Panc1 (cell line): ENCODE measurements around the gene DAZAP1. TPM values are rescaled to one million over a fixed set of nuclear protein-coding genes. Genes with fewer than 3 reads are reported as not detected.

ENCODE experiments used
- ATAC-seq: fragments of 200-7000 bp; cut with Tn5 transposase; 2 replicates; pipeline ENCODE4 v1.9.1; 2020; ENCODE audit warnings: mild to moderate bottlenecking, moderate library complexity
- BruUV-seq: library from RNA; stranded (reverse); fragments of 400-500 nt; replicated peaks from 2 replicates; lab custom pipeline; 2021; lab: Mats Ljungman, UMichigan
- CTCF ChIA-PET: fragments of 300-600 bp; sonication (Branson Sonifier 250); formaldehyde crosslinking; loops from one replicate; lab custom pipeline; 2022; ENCODE audit warnings: antibody characterized with exemption; lab: Charles Lee
- POLR2A ChIA-PET: fragments of 300-600 bp; sonication (Branson Sonifier 250); formaldehyde crosslinking; loops from one replicate; lab custom pipeline; 2022; ENCODE audit warnings: antibody characterized with exemption; lab: Charles Lee
- DNase-seq: peaks from one replicate; pipeline ENCODE4 v3.0.0-alpha.2; 2010; ENCODE audit warnings: low read depth, low spot score
- H3K27ac ChIP-seq: 2 replicates; pipeline ENCODE4 v1.5.1; 2011; ENCODE audit warnings: mild to moderate bottlenecking, low read length, inconsistent platforms
- H3K27me3 ChIP-seq: fragments of 200-500 bp; sonication (Bioruptor generic); 2 replicates; pipeline ENCODE4 v1.6.0; 2014; ENCODE audit warnings: low read length, inconsistent platforms; ENCODE audit not compliant: control insufficient read depth, insufficient read depth
- H3K36me3 ChIP-seq: fragments of 200-500 bp; sonication (Bioruptor generic); 2 replicates; pipeline ENCODE4 v1.5.1; 2014; ENCODE audit warnings: inconsistent platforms, mild to moderate bottlenecking, low read length, moderate library complexity; ENCODE audit not compliant: control insufficient read depth, insufficient read depth
- H3K4me1 ChIP-seq: 2 replicates; pipeline ENCODE4 v1.5.1; 2011; ENCODE audit warnings: inconsistent platforms, mild to moderate bottlenecking, low read length, moderate library complexity; ENCODE audit not compliant: control insufficient read depth, insufficient read depth
- H3K4me3 ChIP-seq, 2 experiments: 2 replicates each; pipeline ENCODE4 v1.5.1; 2011 to 2012; ENCODE audit warnings: low read depth in 2 of 2, low read length in 2 of 2, mild to moderate bottlenecking in 2 of 2, inconsistent platforms in 1 of 2, moderate library complexity in 1 of 2
- H3K9me3 ChIP-seq: fragments of 200-500 bp; sonication (Bioruptor generic); 2 replicates; pipeline ENCODE4 v1.5.1; 2014; ENCODE audit warnings: low read depth, mild to moderate bottlenecking, inconsistent platforms, low read length, moderate library complexity; ENCODE audit not compliant: control insufficient read depth, insufficient read depth
- POLR2AphosphoS5 ChIP-seq: IDR thresholded peaks from 2 replicates; pipeline ENCODE4 v1.6.1; 2012; ENCODE audit warnings: mild to moderate bottlenecking, low read depth, low read length, moderate library complexity
- SIN3A ChIP-seq: IDR thresholded peaks from 2 replicates; pipeline ENCODE4 v1.6.1; 2012; ENCODE audit warnings: low read depth, mild to moderate bottlenecking, low read length, moderate library complexity, borderline replicate concordance; ENCODE audit not compliant: insufficient read depth
- TCF7L2 ChIP-seq: IDR thresholded peaks from 2 replicates; pipeline ENCODE4 v1.6.1; 2011; ENCODE audit warnings: mild to moderate bottlenecking, low read depth, low read length, inconsistent platforms
- in situ Hi-C: cut with HindIII; loops from 2 replicates; pipeline ENCODE4 v1.10.0; 2016; ENCODE audit warnings: low sequenced_read_pairs, low pct_unique_long_range_greater_than_20kb
- intact Hi-C: fragments of 100-400 bp; cut with micrococcal nuclease; formaldehyde crosslinking; loops from one replicate; pipeline ENCODE4 v1.10.0; 2022; ENCODE audit not compliant: unreplicated experiment
- total RNA-seq: library from RNA; stranded (reverse); gene quantifications from one replicate; pipeline ENCODE4 v1.2.1, GENCODE V29; 2021; ENCODE audit not compliant: unreplicated experiment
- TF ChIP-seq, protein P1 (sequence below), 2 experiments: IDR thresholded peaks; 2 replicates each; pipeline ENCODE4 v1.6.1; 2011 to 2012; ENCODE audit warnings: low read depth in 2 of 2, control low read depth in 1 of 2, low read length in 1 of 2, mild to moderate bottlenecking in 1 of 2, moderate library complexity in 1 of 2; ENCODE audit not compliant: insufficient read depth in 1 of 2
- TF ChIP-seq, protein P2 (sequence below): fragments of 450-650 bp; IDR thresholded peaks from 2 replicates; pipeline ENCODE4 v1.5.1; 2017; ENCODE audit warnings: mild to moderate bottlenecking

Gene DAZAP1
- total RNA-seq, 1 experiment from 2014 or later: 195 TPM

DNA sequence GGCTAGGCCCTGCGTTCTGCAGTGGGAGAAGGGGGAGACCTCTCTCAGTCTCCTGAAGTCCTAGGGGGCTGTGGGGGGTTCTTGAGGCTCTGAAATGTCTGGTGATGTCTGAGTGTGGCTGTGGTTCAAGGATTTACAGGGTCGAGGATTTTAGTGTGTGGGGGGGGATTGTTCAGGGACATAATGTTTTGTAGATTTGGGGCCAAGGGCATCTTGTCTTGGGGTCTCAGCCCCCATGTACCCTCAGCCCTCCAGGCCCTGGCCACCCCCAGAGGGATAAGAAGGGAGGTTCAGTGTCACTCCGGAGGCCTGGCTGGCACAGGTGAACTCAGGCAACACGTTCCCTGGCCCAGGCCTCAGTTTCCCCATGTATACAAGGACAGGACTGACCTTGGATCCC lies 40.1 kb downstream of the DAZAP1 start:
- TF ChIP-seq, protein P1, sequence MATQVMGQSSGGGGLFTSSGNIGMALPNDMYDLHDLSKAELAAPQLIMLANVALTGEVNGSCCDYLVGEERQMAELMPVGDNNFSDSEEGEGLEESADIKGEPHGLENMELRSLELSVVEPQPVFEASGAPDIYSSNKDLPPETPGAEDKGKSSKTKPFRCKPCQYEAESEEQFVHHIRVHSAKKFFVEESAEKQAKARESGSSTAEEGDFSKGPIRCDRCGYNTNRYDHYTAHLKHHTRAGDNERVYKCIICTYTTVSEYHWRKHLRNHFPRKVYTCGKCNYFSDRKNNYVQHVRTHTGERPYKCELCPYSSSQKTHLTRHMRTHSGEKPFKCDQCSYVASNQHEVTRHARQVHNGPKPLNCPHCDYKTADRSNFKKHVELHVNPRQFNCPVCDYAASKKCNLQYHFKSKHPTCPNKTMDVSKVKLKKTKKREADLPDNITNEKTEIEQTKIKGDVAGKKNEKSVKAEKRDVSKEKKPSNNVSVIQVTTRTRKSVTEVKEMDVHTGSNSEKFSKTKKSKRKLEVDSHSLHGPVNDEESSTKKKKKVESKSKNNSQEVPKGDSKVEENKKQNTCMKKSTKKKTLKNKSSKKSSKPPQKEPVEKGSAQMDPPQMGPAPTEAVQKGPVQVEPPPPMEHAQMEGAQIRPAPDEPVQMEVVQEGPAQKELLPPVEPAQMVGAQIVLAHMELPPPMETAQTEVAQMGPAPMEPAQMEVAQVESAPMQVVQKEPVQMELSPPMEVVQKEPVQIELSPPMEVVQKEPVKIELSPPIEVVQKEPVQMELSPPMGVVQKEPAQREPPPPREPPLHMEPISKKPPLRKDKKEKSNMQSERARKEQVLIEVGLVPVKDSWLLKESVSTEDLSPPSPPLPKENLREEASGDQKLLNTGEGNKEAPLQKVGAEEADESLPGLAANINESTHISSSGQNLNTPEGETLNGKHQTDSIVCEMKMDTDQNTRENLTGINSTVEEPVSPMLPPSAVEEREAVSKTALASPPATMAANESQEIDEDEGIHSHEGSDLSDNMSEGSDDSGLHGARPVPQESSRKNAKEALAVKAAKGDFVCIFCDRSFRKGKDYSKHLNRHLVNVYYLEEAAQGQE (IDR thresholded peaks at IDR 0.05; ENCODE audit: insufficient read depth in 1 of 2, low read depth in 2 of 2, low read length in 1 of 2): no peak
- TF ChIP-seq TCF7L2: no peak
- TF ChIP-seq POLR2AphosphoS5: no peak
- TF ChIP-seq, protein P2, sequence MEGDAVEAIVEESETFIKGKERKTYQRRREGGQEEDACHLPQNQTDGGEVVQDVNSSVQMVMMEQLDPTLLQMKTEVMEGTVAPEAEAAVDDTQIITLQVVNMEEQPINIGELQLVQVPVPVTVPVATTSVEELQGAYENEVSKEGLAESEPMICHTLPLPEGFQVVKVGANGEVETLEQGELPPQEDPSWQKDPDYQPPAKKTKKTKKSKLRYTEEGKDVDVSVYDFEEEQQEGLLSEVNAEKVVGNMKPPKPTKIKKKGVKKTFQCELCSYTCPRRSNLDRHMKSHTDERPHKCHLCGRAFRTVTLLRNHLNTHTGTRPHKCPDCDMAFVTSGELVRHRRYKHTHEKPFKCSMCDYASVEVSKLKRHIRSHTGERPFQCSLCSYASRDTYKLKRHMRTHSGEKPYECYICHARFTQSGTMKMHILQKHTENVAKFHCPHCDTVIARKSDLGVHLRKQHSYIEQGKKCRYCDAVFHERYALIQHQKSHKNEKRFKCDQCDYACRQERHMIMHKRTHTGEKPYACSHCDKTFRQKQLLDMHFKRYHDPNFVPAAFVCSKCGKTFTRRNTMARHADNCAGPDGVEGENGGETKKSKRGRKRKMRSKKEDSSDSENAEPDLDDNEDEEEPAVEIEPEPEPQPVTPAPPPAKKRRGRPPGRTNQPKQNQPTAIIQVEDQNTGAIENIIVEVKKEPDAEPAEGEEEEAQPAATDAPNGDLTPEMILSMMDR: no peak
- TF ChIP-seq SIN3A: no peak
- ChIA-PET POLR2A (no interaction called here), CTCF (interaction anchor here (0.6 kb wide), 1 partner anchor 345 kb away, joined by 10 read pairs; no protein-coding TSS in a partner anchor)
- Histone ChIP-seq H3K36me3 (no peaks in the 10 kb centered on the region), H3K4me3 (peak overlapping the region; percentile 50 to 52; a peak in 3 of 4 replicates), H3K27me3 (no peaks in the 10 kb centered on the region), H3K9me3 (no peaks in the 10 kb centered on the region), H3K27ac (no peak overlapping the region), H3K4me1 (peaks cover 19% of the 10 kb centered on the region)
- ATAC-seq (no peak), DNase-seq (no peak)
- in situ Hi-C loops (no loop called here), intact Hi-C loops (no loop called here)
- BruUV-seq: no TSS peak

DNA sequence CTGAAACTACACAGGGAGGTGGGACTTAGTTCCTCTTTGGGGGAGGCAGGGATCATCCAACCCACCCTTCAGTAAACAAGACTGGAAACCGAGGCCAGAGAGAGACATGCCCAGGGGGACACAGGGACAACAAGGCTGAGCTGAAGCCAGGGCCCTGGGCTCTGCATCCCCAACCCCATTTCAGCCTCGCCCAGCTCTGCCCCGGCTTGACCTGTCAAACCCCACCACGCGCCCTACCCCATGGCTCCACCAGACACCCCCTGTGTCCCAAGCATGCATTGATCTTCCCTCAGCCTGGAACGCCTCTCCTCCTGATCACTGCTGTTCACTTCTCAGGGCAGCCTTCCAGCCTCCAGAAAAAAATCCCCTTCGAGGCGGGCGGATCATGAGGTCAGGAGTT lies 40.6 kb downstream of the DAZAP1 start:
- no peaks in the 10 kb centered on the region for H3K27me3 ChIP-seq

More for the DNA sequence above, 40.6 kb downstream of the DAZAP1 start:
- TF ChIP-seq, protein P2: no peak
- no peak for TF ChIP-seq TCF7L2
- TF ChIP-seq, protein P1 (IDR thresholded peaks at IDR 0.05; ENCODE audit: insufficient read depth in 1 of 2, low read depth in 2 of 2, low read length in 1 of 2): no peak
- TF ChIP-seq POLR2AphosphoS5: no peak
- no peak for TF ChIP-seq SIN3A
- ChIA-PET POLR2A (no interaction called here), CTCF (interaction anchor here (0.6 kb wide), 1 partner anchor 344 kb away, joined by 10 read pairs; no protein-coding TSS in a partner anchor)
- Histone ChIP-seq H3K9me3 (no peaks in the 10 kb centered on the region), H3K4me3 (no peak overlapping the region), H3K36me3 (no peaks in the 10 kb centered on the region), H3K4me1 (peaks cover 15% of the 10 kb centered on the region), H3K27ac (no peak overlapping the region)
- no TSS peak for BruUV-seq
- in situ Hi-C loops: no loop called here
- no peak for ATAC-seq
- intact Hi-C loops: no loop called here
- no peak for DNase-seq
